DMS114 treated with DMSO at 0.1 percent for 48 hours (cell line): ENCODE results near the gene DDX17.

Experiments used
- DNase-seq: peaks from one replicate; lab custom pipeline; 2025; ENCODE audit not compliant: unreplicated experiment; lab: John Stamatoyannopoulos, UW

Gene DDX17

GRCh38 chr22:38506118-38506962 lies at the start of gene DDX17:
Gene DDX17 (minus strand): TSS chr22:38506311.
- peak; percentile 94 for DNase-seq

GRCh38 chr22:38554281-38554680 lies 48.2 kb upstream of the DDX17 start:
- no peak for DNase-seq

GRCh38 chr22:38549101-38549894 lies 43.2 kb upstream of the DDX17 start:
- DNase-seq = no peak

- no peak for DNase-seq
These were observed 34.6 kb upstream of the DDX17 start for GRCh38 chr22:38540701-38541100.

GRCh38 chr22:38531251-38531938 lies 25.3 kb upstream of the DDX17 start:
- DNase-seq = no peak

- DNase-seq = no peak
These were observed 18.3 kb upstream of the DDX17 start for GRCh38 chr22:38524429-38524828.

- DNase-seq = no peak
These were observed 17.4 kb upstream of the DDX17 start for GRCh38 chr22:38523479-38523878.

- no peak for DNase-seq
These were observed 16.9 kb upstream of the DDX17 start for GRCh38 chr22:38523029-38523428.

- DNase-seq = no peak
These were observed 13.5 kb upstream of the DDX17 start for GRCh38 chr22:38519453-38520250.

GRCh38 chr22:38518620-38519019 lies 12.5 kb upstream of the DDX17 start:
- no peak for DNase-seq

- no peak for DNase-seq
These were observed 7.0 kb upstream of the DDX17 start for GRCh38 chr22:38513063-38513462.

- no peak for DNase-seq
These were observed 4.4 kb upstream of the DDX17 start for GRCh38 chr22:38510416-38510970.

- DNase-seq = no peak
These were observed 482 bp downstream of the DDX17 start for GRCh38 chr22:38505541-38506117.

- DNase-seq = no peak
These were observed 1.2 kb downstream of the DDX17 start for GRCh38 chr22:38504731-38505540.

GRCh38 chr22:38503021-38503420 lies 3.1 kb downstream of the DDX17 start:
- no peak for DNase-seq

GRCh38 chr22:38501797-38502672 lies 4.1 kb downstream of the DDX17 start:
- no peak for DNase-seq

GRCh38 chr22:38497869-38498268 lies 8.2 kb downstream of the DDX17 start:
- DNase-seq = no peak

GRCh38 chr22:38494939-38495338 lies 11.2 kb downstream of the DDX17 start:
- no peak for DNase-seq
